HG02943 (cell line): Measurements from ENCODE around the gene CHAF1A.

ENCODE experiments used
- ATAC-seq: cut with Tn5 transposase; IDR thresholded peaks from one replicate; pipeline ENCODE4 v1.9.1; 2021; ENCODE audit warnings: mild to moderate bottlenecking, low read depth, moderate library complexity; ENCODE audit not compliant: unreplicated experiment

CHAF1A gene

DNA sequence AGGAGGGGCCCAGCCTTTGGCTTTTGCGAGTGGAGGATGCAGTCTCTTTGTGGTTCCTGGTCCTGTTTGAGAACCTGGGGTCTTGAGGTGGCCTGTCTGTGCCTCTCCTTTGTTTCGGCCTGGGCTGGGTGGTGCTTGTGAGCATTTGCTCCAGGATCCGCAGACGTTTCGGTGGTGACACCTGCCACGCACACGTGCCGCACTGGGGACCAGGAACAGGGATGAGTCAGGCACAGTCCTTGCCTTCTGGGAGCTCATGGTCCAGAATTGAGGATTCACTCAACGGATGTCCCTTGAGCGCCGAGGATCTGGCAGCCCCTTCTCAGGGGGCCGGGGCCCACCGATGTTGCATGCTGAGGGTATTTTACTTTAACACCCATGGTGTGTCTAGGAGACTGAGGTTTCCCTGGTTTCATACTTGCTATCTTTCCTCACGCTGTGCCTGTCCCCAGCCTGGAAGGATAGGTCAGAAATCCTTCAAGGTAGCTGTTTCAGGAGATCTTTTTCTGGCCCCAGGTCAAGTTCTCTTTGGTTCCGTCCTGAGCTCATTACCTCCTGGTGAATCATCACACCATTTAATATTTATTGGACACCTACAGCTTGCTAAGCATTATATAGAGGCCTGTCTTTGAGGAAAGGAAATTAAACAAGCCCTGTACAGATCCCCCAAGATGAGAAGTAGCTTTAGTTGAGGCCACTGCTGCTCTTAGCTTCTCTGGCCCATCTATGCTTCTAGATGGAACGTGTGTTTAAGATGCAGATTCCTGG lies 74.8 kb downstream of the CHAF1A start:
- ATAC-seq: no peak

DNA sequence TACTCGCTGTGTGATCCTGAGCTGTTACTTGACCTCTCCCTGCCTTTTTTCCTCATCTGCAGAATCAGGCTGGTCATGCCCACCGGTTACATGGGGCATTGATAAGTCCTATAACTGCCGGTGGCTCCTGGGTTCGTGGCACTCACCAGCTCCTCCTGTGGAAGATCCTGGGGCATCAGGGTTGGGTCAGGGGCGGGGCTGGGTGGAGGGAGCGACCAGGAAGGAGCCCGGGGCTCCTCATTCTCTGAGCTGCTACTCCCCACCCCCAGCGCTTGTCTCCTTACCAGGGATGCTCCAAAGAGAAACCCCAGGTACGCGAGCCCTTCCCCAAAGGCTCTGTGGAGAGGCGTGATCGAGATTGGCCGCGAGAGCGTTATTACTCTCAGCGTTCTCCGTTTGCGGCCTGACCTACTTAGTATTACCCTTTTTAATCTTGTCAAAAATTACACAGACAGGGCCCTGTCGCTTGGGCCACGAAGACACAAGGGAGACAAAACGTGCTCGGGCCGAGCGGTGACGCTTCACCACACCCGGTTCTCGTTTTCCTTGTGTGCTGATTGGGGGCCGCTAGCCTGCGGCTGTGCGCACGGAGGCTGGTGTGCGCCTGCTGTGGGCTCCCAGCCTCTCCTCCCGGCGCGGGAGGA lies 80.4 kb downstream of the CHAF1A start:
- ATAC-seq: no peak

DNA sequence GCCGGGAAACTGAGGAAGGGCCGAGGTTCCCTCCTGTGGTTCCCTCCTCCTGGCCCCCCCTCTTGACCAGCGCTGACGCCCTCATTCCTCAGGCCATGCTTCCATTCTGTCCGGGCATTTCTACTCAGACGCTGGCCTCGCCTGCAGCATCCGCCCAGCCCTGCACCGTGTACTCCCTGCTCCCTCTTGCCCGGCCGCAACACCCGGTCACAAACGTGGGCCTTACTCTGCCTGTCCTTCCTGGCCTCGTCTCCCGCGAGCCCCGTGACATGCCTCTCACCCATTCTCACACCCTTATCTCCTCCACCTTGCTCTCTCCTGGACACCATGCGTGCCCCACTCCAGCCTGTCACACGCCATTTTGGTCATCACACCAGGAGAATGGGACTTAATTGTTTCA lies 80.9 kb downstream of the CHAF1A start:
- no peak for ATAC-seq

DNA sequence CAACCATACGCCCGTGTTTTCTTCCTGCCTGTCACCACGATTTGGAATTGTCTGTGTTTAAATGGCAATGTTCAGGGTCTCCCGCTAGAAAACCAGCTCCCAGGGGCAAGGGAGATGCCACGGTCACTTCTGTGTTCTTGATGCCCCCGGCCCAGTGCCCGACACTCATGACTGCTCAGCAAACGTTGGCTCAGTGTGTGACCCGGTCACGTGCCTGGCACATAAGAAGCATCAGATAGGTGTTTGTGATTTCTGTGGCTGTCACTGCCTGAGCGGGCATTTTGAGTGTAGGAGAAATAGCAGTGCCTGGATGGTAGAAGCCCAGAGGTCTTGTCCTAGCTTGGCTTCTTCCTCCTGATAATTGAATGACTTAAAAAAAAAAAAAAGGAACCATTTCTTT lies 85.1 kb downstream of the CHAF1A start:
- ATAC-seq: no peak

DNA sequence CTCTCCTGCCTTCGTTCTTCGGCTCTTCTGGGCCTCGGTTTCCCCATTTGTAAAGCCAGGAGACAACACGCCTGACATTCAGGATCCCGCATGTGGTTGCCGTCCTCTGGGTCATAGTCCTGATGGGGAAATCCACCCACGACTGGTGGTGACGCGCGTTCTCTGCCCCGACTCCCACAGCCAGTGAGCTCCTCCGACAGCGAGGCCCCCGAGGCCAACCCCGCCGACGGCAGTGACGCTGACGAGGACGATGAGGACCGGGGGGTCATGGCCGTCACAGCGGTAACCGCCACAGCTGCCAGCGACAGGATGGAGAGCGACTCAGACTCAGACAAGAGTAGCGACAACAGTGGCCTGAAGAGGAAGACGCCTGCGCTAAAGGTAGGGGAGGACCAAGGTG lies 86.1 kb downstream of the CHAF1A start:
- ATAC-seq: no peak

DNA sequence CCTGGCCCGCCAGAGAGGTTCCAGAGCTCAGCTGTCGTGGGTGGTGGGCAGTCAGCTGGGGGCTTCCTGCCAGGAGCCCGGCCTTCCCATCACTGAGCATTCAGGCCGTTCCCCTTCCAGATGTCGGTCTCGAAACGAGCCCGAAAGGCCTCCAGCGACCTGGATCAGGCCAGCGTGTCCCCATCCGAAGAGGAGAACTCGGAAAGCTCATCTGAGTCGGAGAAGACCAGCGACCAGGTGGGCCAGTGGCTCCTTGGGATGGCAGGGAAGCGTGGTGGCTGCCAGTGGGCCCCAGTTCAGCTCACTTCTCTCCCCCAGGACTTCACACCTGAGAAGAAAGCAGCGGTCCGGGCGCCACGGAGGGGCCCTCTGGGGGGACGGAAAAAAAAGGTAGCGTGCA lies 89.0 kb downstream of the CHAF1A start:
- ATAC-seq: no peak

DNA sequence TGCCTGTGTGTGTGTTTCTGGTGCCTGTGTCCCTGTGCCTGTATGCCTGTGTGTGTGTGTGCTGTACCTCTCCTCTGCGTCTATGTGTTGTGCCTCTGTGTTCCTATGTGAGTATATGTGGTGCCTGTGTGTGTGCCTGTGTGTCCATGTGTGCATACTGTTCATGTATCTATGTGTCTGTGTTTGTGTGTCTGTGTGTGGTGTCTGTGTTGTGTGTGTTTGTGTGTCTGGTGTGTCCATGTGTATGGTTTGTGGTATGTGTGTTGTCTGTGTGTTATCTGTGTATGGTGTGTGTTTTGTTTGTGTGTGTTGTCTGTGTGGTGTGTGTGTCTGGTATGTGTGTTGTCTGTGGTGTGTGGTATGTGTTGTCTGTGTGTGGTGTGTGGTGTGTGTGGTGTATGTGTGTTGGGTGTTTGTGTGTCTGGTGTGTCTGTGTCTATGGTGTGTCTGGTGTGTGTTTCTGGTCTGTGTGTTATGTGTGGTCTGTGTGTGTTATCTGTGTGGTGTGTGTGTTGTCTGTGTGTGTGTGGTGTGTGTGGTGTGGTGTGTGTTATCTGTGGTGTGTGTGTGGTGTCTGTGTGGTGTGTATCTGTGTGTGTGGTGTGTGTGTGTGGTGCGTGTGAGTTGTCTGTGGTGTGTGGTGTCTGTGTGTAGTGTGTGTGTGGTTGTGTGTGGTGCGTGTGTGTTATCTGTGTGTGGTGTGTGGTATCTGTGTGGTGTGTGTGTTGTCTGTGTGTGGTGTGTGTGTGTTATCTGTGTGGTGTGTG lies 90.1 kb downstream of the CHAF1A start:
- ATAC-seq: no peak
